SK-N-SH treated with all-trans-retinoic acid at 6 μM for 48 hours (cell line): Measurements from ENCODE around the gene AARS1.
"Not testable (repeated sequence)": the region's sequence is repeated elsewhere in the genome, so short reads cannot be mapped to it uniquely, and the experiment has no call there.

Experiments used
- ATAC-seq: fragments of 200-7000 bp; cut with Tn5 transposase; 3 replicates; pipeline ENCODE4 v1.9.1; 2020; ENCODE audit warnings: mild to moderate bottlenecking, moderate library complexity
- ARNTL ChIP-seq: fragments of 450-650 bp; formaldehyde crosslinking; IDR thresholded peaks from 2 replicates; pipeline ENCODE4 v1.5.0; 2020; ENCODE audit warnings: low read depth, mild to moderate bottlenecking, moderate library complexity, borderline replicate concordance
- BACH2 ChIP-seq: fragments of 250-450 bp; sonication (Bioruptor Pico); IDR thresholded peaks from 2 replicates; pipeline ENCODE4 v1.9.0; 2021; ENCODE audit warnings: mild to moderate bottlenecking, borderline replicate concordance
- CREB5 ChIP-seq: fragments of 250-450 bp; sonication (Bioruptor Pico); IDR thresholded peaks from 2 replicates; pipeline ENCODE4 v1.5.1; 2020; ENCODE audit warnings: low read depth, mild to moderate bottlenecking, moderate library complexity
- CSDC2 ChIP-seq: fragments of 250-450 bp; sonication (Bioruptor Pico); IDR thresholded peaks from 2 replicates; pipeline ENCODE4 v1.5.0; 2020; ENCODE audit warnings: mild to moderate bottlenecking, moderate library complexity
- ESRRG ChIP-seq: fragments of 250-450 bp; sonication (Bioruptor Pico); IDR thresholded peaks from 2 replicates; pipeline ENCODE4 v1.6.1; 2021; ENCODE audit warnings: mild to moderate bottlenecking
- GLIS3 ChIP-seq: fragments of 250-450 bp; sonication (Bioruptor Pico); IDR thresholded peaks from 2 replicates; pipeline ENCODE4 v1.5.0; 2020; ENCODE audit warnings: mild to moderate bottlenecking, moderate library complexity
- ISL1 ChIP-seq: fragments of 250-450 bp; sonication (Bioruptor Pico); IDR thresholded peaks from 2 replicates; pipeline ENCODE4 v2.1.2; 2022; ENCODE audit warnings: mild to moderate bottlenecking, moderate library complexity
- PPARA ChIP-seq: fragments of 250-450 bp; sonication (Bioruptor Pico); IDR thresholded peaks from 2 replicates; pipeline ENCODE4 v1.5.0; 2020; ENCODE audit warnings: mild to moderate bottlenecking, borderline replicate concordance
- RARB ChIP-seq: fragments of 250-450 bp; sonication (Bioruptor Pico); IDR thresholded peaks from 2 replicates; pipeline ENCODE4 v1.8.0; 2021; ENCODE audit warnings: mild to moderate bottlenecking, moderate library complexity
- SNAI2 ChIP-seq: fragments of 250-450 bp; sonication (Bioruptor Pico); IDR thresholded peaks from 2 replicates; pipeline ENCODE4 v1.5.0; 2020; ENCODE audit warnings: mild to moderate bottlenecking, moderate library complexity
- TCF4 ChIP-seq: fragments of 250-450 bp; sonication (Bioruptor Pico); IDR thresholded peaks from 2 replicates; pipeline ENCODE4 v1.8.0; 2021; ENCODE audit warnings: mild to moderate bottlenecking, moderate library complexity, borderline replicate concordance
- TSHZ2 ChIP-seq: fragments of 250-450 bp; sonication (Bioruptor Pico); IDR thresholded peaks from 2 replicates; pipeline ENCODE4 v1.5.0; 2020; ENCODE audit warnings: mild to moderate bottlenecking, moderate library complexity
- ZC3H10 ChIP-seq: fragments of 250-450 bp; sonication (Bioruptor Pico); IDR thresholded peaks from 2 replicates; pipeline ENCODE4 v1.5.1; 2021; ENCODE audit warnings: mild to moderate bottlenecking, moderate library complexity
- ZFP3 ChIP-seq: fragments of 250-450 bp; sonication (Bioruptor Pico); IDR thresholded peaks from 2 replicates; pipeline ENCODE4 v1.5.0; 2020; ENCODE audit warnings: mild to moderate bottlenecking, moderate library complexity
- ZFP30 ChIP-seq: fragments of 450-650 bp; formaldehyde crosslinking; IDR thresholded peaks from 2 replicates; pipeline ENCODE4 v1.5.0; 2022; ENCODE audit warnings: mild to moderate bottlenecking, moderate library complexity
- ZNF565 ChIP-seq: fragments of 450-650 bp; formaldehyde crosslinking; conservative IDR thresholded peaks from 2 replicates; pipeline ENCODE4 v1.5.0; 2020; ENCODE audit warnings: low read depth, mild to moderate bottlenecking, moderate library complexity
- ZNF70 ChIP-seq: fragments of 450-650 bp; formaldehyde crosslinking; IDR thresholded peaks from 2 replicates; pipeline ENCODE4 v1.5.0; 2020; ENCODE audit warnings: mild to moderate bottlenecking, moderate library complexity
- ZNF8 ChIP-seq: fragments of 450-650 bp; formaldehyde crosslinking; IDR thresholded peaks from 2 replicates; pipeline ENCODE4 v1.5.0; 2020; ENCODE audit warnings: mild to moderate bottlenecking, moderate library complexity
- TF ChIP-seq, protein P1 (sequence below): fragments of 250-450 bp; sonication (Bioruptor Pico); IDR thresholded peaks from 2 replicates; pipeline ENCODE4 v1.8.0; 2021; ENCODE audit warnings: low read depth, mild to moderate bottlenecking, moderate library complexity, borderline replicate concordance

AARS1 gene

GRCh38 chr16:70289229-70290094 lies at the start of gene AARS1:
AARS1 (minus strand) TSS chr16:70289506; CDS start chr16:70282763, 6,743 bp downstream.
- TF ChIP-seq ESRRG (CRISPR knock-in tag), result peak; percentile 61; the same call in 1 of the 2 replicates
- TF ChIP-seq, protein P1, sequence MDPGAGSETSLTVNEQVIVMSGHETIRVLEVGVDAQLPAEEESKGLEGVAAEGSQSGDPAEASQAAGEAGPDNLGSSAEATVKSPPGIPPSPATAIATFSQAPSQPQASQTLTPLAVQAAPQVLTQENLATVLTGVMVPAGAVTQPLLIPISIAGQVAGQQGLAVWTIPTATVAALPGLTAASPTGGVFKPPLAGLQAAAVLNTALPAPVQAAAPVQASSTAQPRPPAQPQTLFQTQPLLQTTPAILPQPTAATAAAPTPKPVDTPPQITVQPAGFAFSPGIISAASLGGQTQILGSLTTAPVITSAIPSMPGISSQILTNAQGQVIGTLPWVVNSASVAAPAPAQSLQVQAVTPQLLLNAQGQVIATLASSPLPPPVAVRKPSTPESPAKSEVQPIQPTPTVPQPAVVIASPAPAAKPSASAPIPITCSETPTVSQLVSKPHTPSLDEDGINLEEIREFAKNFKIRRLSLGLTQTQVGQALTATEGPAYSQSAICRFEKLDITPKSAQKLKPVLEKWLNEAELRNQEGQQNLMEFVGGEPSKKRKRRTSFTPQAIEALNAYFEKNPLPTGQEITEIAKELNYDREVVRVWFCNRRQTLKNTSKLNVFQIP (CRISPR knock-in tag), result 0 out of 2 replicates have a peak, but pooled peaks have one; percentile 29
- TF ChIP-seq ZNF8 (CRISPR knock-in tag), result no peak
- no peak for TF ChIP-seq ZNF565 (CRISPR knock-in tag)
- no peak for TF ChIP-seq ZNF70 (CRISPR knock-in tag)
- TF ChIP-seq ZFP30, result no peak
- TF ChIP-seq ARNTL (CRISPR knock-in tag), result no peak
- no peak for TF ChIP-seq CSDC2
- TF ChIP-seq TCF4, result no peak
- no peak for TF ChIP-seq CREB5 (CRISPR knock-in tag)
- 0 out of 2 replicates have a peak, but pooled peaks have one; percentile 38 for TF ChIP-seq GLIS3 (CRISPR knock-in tag)
- TF ChIP-seq RARB, result no peak
- TF ChIP-seq BACH2 (CRISPR knock-in tag), result no peak
- peak; percentile 98 for ATAC-seq

DNA sequence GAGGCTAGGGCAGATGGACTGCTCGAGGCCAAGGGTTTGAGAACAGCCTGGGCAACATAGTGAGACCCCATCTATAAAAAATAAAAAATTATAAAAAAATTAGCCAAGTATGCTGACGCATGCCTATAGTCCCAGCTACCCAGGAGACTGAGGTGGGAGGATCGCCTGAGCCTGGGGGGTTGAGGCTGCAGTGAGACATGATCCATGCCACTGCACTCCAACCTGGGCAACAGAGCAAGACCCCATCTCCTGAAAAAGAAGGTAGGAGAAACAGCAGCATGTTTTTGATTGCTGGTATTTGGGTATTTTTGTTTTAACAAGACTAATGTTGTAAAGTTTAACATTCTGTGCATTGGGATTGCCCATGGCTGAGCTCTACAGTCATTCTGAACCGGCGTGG lies 48.5 kb upstream of the AARS1 start:
- no peak for TF ChIP-seq CSDC2
- no peak for TF ChIP-seq ESRRG (CRISPR knock-in tag)
- TF ChIP-seq, all 23 proteins: peak for 0
- no peak for ATAC-seq

DNA sequence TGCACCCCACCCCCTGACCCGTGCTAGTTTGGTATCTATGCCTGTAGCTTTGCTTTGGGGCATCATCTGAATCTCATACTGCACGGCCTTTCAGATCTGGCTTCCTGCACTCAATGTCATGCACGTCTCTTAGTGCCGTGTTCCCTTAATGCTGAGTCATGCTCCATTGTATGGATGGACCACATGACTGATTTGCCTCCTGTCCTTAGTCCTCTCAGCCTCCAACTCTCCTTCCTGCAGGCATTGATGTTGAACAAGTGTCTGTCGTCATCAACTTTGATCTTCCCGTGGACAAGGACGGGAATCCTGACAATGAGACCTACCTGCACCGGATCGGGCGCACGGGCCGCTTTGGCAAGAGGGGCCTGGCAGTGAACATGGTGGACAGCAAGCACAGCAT lies 43.4 kb upstream of the AARS1 start:
- not testable (repeated sequence) for ATAC-seq

DNA sequence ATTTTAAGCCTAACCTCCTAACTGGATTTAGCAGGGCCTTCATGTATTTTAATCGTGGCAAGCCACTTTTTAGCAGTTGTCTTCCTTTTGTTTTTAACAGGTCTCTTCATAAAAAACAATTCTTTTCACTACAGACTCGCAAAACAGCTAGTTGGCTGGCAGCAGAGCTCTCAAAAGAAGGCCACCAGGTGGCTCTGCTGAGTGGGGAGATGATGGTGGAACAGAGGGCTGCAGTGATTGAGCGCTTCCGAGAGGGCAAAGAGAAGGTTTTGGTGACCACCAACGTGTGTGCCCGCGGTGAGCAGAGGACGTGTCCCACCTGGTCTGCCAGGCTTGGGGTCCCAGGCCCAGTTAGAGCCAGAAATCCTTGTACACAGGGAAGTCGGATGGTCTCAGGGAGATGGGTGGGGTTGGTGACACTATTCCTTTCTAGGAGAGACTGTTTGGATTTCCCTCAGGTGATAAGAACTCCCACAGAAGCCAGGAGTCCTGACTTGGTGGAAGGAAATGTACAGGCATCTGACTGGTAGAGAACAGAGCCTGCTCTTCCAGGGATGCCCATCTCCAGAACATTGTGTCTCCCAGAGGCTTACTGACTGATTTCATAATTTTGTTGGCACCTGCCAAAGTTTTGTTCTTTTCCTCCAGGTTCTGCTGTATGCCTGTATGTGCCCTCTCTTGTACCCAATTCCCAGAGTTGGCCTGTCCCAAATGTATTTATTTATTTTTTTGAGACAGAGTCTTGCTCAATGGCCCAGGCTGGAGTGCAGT lies 42.5 kb upstream of the AARS1 start:
- peak; percentile 84 for ATAC-seq
- TF ChIP-seq PPARA (no peak), SNAI2 (no peak), ISL1 (CRISPR knock-in tag) (no peak), ZNF70 (CRISPR knock-in tag) (no peak), RARB (no peak), BACH2 (CRISPR knock-in tag) (no peak), GLIS3 (CRISPR knock-in tag) (no peak), ESRRG (CRISPR knock-in tag) (no peak), TSHZ2 (CRISPR knock-in tag) (no peak), ZC3H10 (CRISPR knock-in tag) (no peak), CSDC2 (no peak), ZFP3 (no peak), CREB5 (CRISPR knock-in tag) (no peak), ARNTL (CRISPR knock-in tag) (no peak)
